Stimulated activated CD4-positive, alpha-beta T cell treated with anti-CD3 and anti-CD28 coated beads, Interleukin-15, amount 100 ng/mL, for 24 hours (primary cell): ENCODE measurements around the gene SPN.
"Not testable (repeated sequence)": the region's sequence is repeated elsewhere in the genome, so short reads cannot be mapped to it uniquely, and the experiment has no call there.

ENCODE experiments used
- DNase-seq: peaks from one replicate; pipeline ENCODE4 v3.0.0-alpha.2; 2020

SPN gene

DNA sequence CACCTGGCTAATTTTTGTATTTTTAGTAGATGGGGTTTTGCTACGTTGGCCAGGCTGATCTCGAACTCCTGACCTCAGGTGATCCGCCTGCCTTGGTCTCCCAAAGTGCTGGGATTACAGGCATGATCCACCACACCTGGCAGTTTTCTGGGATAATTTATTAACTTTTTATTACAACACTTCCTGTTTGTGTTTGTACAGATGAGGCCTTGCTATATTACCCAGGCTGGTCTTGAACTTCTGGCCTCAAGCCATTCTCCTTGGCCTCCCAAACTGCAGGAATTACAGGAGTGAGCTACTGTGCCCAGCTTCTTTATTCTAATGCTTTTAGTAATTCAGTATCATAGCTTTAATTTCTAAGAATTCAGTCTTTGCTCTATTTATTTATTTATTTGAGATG lies 16.1 kb upstream of the SPN start:
- DNase-seq = no peak

GRCh38 chr16:29649588-29650494 lies 13.2 kb upstream of the SPN start:
- DNase-seq = no peak

GRCh38 chr16:29650771-29651170 lies 12.3 kb upstream of the SPN start:
- DNase-seq = no peak

- no peak for DNase-seq
These were observed 11.2 kb upstream of the SPN start for GRCh38 chr16:29651774-29652349.

DNA sequence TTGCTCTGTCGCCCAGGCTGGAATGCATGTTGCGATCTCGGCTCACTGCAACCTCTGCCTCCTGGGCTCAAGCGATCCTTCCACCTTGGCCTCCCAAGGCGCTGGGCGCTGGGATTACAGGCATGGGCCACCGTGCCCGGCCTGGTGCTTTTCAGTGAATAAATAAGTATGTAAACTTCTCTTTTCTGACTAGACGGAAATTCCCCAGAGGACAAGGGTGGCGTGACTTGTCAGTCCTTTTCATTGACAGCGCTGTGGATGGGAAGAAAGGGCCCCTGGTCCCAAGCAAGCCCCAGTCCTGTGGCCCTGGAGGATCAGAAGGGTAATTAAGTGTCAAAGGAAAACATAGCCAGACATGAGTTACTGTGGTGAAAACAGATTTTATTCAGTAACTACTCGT lies 9.6 kb upstream of the SPN start:
- DNase-seq = no peak

DNA sequence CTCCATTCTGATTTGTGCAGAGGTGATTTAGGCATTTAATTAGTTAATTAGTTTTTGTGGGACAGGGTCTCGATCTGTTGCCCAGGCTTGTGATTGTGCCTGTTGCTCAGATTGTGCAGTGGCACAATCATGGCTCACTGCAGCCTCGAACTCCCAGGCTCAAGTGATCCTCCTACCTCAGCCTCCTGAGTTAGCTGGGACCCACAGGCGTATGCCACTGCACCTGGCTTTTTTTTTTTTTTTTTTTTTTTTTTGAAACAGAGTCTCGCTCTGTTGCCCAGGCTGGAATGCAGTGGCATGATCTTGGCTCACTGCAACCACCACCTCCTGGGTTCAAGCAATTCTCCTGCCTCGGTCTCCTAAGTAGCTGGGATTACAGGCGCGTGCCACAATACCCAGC lies 9.2 kb upstream of the SPN start:
- not testable (repeated sequence) for DNase-seq

DNA sequence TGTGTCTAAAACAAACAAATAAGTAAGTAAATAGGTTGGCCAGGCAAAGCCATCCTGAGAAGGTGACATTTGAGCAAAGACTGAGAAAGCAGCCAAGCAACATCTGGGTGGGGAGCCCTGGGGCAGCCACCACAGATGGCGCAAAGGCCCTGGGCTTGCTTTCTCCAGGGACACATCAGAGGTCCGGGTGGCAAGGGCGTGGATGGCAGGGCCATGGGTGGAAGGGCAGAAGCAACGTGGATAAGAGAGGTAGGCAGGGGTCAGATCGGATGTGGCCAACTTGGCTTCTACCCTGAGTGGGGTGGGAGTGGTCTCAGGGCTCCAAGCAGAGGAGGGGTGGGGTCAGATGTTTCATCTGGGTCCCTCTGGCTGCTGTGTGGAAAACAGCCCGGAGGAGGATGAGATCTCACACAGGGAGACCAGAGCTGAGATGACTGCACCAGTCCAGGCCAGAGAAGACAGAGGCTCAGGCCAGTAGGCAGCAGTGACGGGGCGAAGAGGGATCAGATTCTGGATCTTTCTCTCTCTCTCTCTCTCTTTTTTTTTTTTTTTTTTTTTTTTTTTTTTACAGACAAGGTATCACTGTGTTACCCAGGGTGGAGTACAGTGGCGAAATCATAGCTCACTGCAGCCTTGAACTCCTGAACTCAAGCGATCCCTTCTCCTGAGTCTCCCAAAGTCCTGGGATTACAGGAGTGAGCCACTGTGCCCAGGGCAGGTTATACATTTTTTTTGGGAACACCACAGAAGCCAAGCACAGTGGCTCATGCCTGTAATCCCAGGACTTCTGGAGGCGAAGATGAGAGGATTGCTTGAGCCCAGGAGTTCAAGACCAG lies 6.1 kb upstream of the SPN start:
- no peak for DNase-seq

GRCh38 chr16:29658705-29659104 lies 4.3 kb upstream of the SPN start:
- DNase-seq = no peak

- DNase-seq = peak; percentile 28
These were observed 883 bp upstream of the SPN start for GRCh38 chr16:29662000-29662728.

DNA sequence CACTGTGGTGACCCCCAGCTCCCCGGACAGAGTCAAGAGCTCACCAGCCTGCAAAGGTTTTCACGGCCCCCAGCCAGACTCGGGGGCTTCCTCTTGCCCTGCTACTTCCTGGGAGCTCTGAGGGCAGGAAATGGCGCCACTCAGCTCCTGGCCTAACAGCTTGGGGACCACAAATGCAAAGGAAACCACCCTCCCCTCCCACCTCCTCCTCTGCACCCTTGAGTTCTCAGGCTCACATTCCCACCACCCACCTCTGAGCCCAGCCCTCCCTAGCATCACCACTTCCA lies 375 bp upstream of the SPN start:
- peak; percentile 56 for DNase-seq

DNA sequence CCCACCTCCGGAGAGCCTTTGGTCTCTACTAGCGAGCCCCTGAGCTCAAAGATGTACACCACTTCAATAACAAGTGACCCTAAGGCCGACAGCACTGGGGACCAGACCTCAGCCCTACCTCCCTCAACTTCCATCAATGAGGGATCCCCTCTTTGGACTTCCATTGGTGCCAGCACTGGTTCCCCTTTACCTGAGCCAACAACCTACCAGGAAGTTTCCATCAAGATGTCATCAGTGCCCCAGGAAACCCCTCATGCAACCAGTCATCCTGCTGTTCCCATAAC lies 702 bp downstream of the SPN start:
- DNase-seq = peak; percentile 48

DNA sequence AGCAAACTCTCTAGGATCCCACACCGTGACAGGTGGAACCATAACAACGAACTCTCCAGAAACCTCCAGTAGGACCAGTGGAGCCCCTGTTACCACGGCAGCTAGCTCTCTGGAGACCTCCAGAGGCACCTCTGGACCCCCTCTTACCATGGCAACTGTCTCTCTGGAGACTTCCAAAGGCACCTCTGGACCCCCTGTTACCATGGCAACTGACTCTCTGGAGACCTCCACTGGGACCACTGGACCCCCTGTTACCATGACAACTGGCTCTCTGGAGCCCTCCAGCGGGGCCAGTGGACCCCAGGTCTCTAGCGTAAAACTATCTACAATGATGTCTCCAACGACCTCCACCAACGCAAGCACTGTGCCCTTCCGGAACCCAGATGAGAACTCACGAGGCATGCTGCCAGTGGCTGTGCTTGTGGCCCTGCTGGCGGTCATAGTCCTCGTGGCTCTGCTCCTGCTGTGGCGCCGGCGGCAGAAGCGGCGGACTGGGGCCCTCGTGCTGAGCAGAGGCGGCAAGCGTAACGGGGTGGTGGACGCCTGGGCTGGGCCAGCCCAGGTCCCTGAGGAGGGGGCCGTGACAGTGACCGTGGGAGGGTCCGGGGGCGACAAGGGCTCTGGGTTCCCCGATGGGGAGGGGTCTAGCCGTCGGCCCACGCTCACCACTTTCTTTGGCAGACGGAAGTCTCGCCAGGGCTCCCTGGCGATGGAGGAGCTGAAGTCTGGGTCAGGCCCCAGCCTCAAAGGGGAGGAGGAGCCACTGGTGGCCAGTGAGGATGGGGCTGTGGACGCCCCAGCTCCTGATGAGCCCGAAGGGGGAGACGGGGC lies 1.3 kb downstream of the SPN start:
- peak; percentile 67 for DNase-seq

- peak; percentile 43 for DNase-seq
These were observed 2.4 kb downstream of the SPN start for GRCh38 chr16:29665294-29666077.

DNA sequence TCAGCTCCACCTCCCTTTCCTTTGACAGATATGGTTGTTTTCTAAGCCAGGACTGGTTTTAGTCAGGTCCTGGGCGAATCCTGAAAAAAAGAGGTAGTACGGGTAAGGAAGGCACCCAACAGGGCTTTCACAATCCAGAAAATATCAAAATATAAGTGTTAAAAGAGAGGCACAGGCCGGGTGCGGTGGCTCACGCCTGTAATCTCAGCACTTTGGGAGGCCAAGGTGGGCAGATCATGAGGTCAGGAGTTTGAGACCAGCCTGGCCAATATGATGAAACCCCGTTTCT lies 4.2 kb downstream of the SPN start:
- DNase-seq = not testable (repeated sequence)

DNA sequence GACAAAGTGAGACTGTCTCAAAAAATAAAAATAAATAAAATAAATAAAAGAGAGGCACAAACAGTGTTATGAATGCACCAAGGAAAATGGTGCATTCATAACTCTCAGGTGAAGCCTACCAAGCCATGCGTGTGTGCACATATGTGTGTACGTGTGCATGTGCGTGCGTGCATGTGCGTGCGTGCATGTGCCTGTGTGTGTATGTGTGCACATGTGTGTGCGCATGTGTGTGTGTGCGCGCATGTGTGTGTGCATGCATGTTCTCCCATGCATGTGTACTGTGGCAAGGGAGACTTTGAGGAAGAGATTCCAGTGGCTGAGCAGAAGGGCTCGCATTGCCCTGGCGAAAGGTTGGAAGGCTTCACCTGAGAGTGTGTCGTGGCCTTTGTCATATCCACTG lies 4.7 kb downstream of the SPN start:
- no peak for DNase-seq

GRCh38 chr16:29668267-29668666 lies 5.2 kb downstream of the SPN start:
- no peak for DNase-seq

GRCh38 chr16:29673501-29673900 lies 10.5 kb downstream of the SPN start:
- no peak for DNase-seq

GRCh38 chr16:29674188-29674587 lies 11.1 kb downstream of the SPN start:
- DNase-seq = no peak

GRCh38 chr16:29675811-29676643 lies 13.0 kb downstream of the SPN start:
- DNase-seq = no peak

- no peak for DNase-seq
These were observed 14.1 kb downstream of the SPN start for GRCh38 chr16:29676989-29677785.
